Vein endothelial cell (primary cell): ENCODE measurements around the gene RSPO4. TPM values are rescaled to one million over a fixed set of nuclear protein-coding genes. Genes with fewer than 3 reads are reported as not detected.

Experiments
- total RNA-seq: library from RNA; depleted of rRNA; stranded (reverse); fragments of >200 nt; gene quantifications from 2 replicates; pipeline ENCODE4 v1.2.3, GENCODE V29; 2012

Gene RSPO4
- total RNA-seq = not detected in 2 replicates

GRCh38 chr20:1001911-1002681 lies at the start of gene RSPO4:
Gene RSPO4, minus strand, starts transcription at chr20:1002311. Its CDS starts 147 bp downstream, at chr20:1002164.

GRCh38 chr20:916125-916799 lies 85.8 kb downstream of the RSPO4 start, which contains the start of gene ANGPT4:
Gene ANGPT4, minus strand, starts transcription at chr20:916334. Its CDS starts 120 bp downstream, at chr20:916214.

Other genes starting within 250 kb of the RSPO4 start
- gene SLC52A3, start 233.8 kb downstream of the RSPO4 start, total RNA-seq = under 0.01 and 0.10 TPM in 2 replicates
- 3.5 and 4.9 TPM in 2 replicates for gene FAM110A, start 168.6 kb downstream of the RSPO4 start, total RNA-seq
- gene ANGPT4, start 86.0 kb downstream of the RSPO4 start, total RNA-seq = not detected in 2 replicates
- 76.8 and 152 TPM in 2 replicates for gene PSMF1, start 116.3 kb upstream of the RSPO4 start, total RNA-seq
- 1.1 and 3.3 TPM in 2 replicates for gene TMEM74B, start 182.7 kb upstream of the RSPO4 start, total RNA-seq
- gene C20orf202, start 201.1 kb upstream of the RSPO4 start, total RNA-seq = 0.33 TPM in 1 of 2 replicates, not detected in the other
- gene RAD21L1, start 223.7 kb upstream of the RSPO4 start, total RNA-seq = not detected in 2 replicates